Thymus (tissue), 11 donors: Measurements from ENCODE around the gene CDC5L. TPM values are rescaled to one million over a fixed set of nuclear protein-coding genes. Genes with fewer than 3 reads are reported as not detected.

Experiments
- DNase-seq, 9 donors: peaks; one replicate each; pipeline ENCODE4 v3.0.0-alpha.2; 2013; ENCODE audit warnings: low spot score in 9 of 9, low read depth in 6 of 9, missing footprints in 1 of 9
- H3K27ac ChIP-seq, 2 donors: one replicate each; pipeline ENCODE4 v1.5.1; 2013; ENCODE audit warnings: control low read depth in 1 of 2, low read depth in 1 of 2, low read length in 1 of 2, mild to moderate bottlenecking in 1 of 2, moderate library complexity in 1 of 2
- H3K27me3 ChIP-seq, 2 donors: one replicate each; pipeline ENCODE4 v1.5.1; 2013; ENCODE audit warnings: low read length in 1 of 2; ENCODE audit not compliant: control insufficient read depth in 2 of 2, insufficient read depth in 1 of 2
- H3K36me3 ChIP-seq, 2 donors: one replicate each; pipeline ENCODE4 v1.5.1; 2013; ENCODE audit warnings: low read length in 1 of 2, mild to moderate bottlenecking in 1 of 2, moderate library complexity in 1 of 2; ENCODE audit not compliant: control insufficient read depth in 2 of 2, insufficient read depth in 2 of 2
- H3K4me1 ChIP-seq, 2 donors: one replicate each; pipeline ENCODE4 v1.5.1; 2013; ENCODE audit warnings: low read length in 2 of 2; ENCODE audit not compliant: control insufficient read depth in 2 of 2, insufficient read depth in 2 of 2
- H3K4me3 ChIP-seq, 2 donors: one replicate each; pipeline ENCODE4 v1.5.1; 2013; ENCODE audit warnings: low read length in 2 of 2, control low read depth in 1 of 2, mild to moderate bottlenecking in 1 of 2
- H3K9me3 ChIP-seq, 2 donors: one replicate each; pipeline ENCODE4 v1.5.1; 2013; ENCODE audit warnings: low read length in 1 of 2, mild to moderate bottlenecking in 1 of 2; ENCODE audit not compliant: control insufficient read depth in 2 of 2, insufficient read depth in 1 of 2
- WGBS: extraction: QIAGEN DNeasy Blood & Tissue Kit; methylation state at CpG from one replicate; pipeline ENCODE4 v1.1.7; 2013; 5-methylcytosine and 5-hydroxymethylcytosine counted together
- polyA plus RNA-seq: library from polyadenylated mRNA; stranded (reverse); fragments of 200-250 nt; gene quantifications from one replicate; pipeline ENCODE4 v1.2.3, GENCODE V29; 2013
- total RNA-seq: library from RNA; stranded (reverse); fragments of 120-200 nt; gene quantifications from one replicate; pipeline ENCODE4 v1.2.4, GENCODE V29; 2013
- donor health status: healthy.

CDC5L gene
- total and polyA plus RNA-seq, 2 donors: 12.7 to 30.9 TPM

DNA sequence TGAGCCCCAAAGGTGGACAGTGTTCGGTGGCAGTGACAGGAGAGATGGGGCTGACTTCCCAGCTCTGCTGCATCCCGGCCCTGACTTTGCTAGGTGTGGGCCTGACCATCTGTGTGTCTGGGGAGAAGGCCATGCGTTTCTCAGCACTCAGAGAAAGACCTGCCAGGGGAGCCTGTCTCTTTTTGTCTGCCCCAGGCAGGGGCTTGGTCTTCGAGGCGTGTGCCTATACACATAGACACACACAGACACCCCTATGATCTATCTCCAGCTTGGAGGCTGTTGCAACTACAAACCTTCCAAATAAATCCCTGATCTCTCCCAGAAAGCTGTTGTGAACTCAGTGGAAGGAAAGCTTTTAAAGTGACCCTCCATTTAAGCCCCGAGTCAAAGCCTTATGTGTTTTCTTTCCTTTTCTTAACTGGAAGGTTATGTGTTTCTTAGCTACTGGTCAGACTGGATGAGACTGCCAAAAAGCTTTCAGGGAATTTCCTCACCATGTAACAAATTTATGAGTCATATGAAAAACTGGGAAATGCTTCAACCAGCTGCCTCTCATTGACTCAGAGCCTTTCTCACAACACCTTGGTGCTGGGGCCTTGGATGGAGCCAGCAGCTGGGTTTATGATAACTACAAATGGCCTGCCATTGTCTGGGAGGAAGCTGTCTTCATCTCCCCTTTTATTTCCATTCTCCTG is 102.6 kb downstream of the CDC5L start:
- peak in 1 of 9 donors; percentile 18 for DNase-seq

DNA sequence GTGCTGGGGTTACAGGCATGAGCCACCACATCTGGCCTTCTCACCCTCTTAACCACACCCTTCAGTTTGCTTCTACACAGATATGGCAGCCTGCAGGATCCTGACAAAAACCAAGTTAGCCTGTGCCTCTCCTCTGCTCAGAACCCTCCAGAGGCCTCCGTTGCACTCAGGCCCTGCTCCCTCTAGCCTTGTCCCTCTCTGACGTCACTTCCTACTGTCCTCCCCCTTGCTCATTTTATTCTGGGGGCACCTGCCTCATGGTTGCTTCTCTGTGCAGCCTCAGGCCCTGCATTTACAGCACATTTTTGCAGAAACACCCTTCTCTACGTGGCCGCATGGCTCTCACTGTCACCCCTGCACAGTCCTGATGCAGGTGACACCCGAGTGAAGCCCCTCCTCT is 105.6 kb downstream of the CDC5L start:
- Histone ChIP-seq H3K27ac (no peak overlapping the region), H3K4me1 (no peaks in the 10 kb centered on the region), H3K36me3 (no peaks in the 10 kb centered on the region), H3K4me3 (no peak overlapping the region), H3K9me3 (no peaks in the 10 kb centered on the region), H3K27me3 (no peaks in the 10 kb centered on the region)
- no peak for DNase-seq
- WGBS: 95% methylated on average over 5 of the region's 5 CpGs

More for the DNA sequence above, 102.6 kb downstream of the CDC5L start:
- Histone ChIP-seq H3K9me3 (no peaks in the 10 kb centered on the region), H3K27me3 (no peaks in the 10 kb centered on the region), H3K36me3 (no peaks in the 10 kb centered on the region), H3K27ac (peak overlapping the region in 1 of 2 donors; percentile 30), H3K4me1 (no peaks in the 10 kb centered on the region), H3K4me3 (no peak overlapping the region)
- 95% methylated on average over 6 of the region's 6 CpGs for WGBS

DNA sequence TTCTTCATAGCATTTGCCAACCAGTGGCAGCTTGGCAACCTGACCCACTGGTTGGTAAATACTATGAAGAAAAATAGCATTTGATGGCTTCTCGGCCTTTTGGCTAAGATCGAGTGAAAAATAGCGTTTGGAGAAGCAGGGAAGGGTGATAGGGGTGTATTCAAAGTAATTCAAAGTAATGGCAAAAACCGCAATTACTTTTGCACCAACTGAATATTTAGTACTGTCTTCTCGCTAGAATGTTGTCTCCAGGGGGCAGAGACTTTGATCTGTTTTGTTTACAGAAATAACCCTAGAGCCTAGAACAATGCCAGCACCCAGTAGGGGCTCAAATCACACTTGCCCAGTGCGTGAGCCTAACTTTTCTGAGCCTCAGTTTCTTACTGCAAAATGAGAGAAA is 106.1 kb downstream of the CDC5L start:
- no peak for DNase-seq
- Histone ChIP-seq H3K9me3 (no peaks in the 10 kb centered on the region), H3K4me3 (no peak overlapping the region), H3K27ac (no peak overlapping the region), H3K27me3 (no peaks in the 10 kb centered on the region), H3K4me1 (no peaks in the 10 kb centered on the region), H3K36me3 (no peaks in the 10 kb centered on the region)
- 96% methylated on average over 6 of the region's 6 CpGs for WGBS

DNA sequence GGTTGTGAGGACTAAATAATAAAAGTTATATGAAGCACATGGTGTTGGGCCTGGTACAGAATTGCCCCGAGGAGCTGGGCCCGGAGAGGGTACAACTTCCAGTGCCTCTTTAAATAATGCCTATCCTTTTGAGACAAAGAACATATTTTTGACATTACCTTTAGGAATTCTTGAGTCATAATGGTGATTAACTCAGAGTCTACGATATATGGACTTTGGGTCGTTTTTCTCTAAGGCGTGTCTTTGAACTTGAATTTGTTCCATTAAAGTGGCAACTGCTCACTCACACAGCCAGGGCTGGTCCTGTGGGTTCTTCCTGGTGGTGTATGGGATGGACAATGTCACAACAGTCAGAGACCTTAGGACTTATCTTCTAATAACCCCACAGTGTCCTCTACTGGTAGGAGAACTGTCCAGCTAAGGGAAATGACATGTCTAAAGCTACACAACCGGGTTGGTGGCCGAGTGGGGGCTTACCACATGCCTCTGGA is 106.5 kb downstream of the CDC5L start:
- H3K36me3 ChIP-seq: no peaks in the 10 kb centered on the region
- no peak overlapping the region for H3K4me3 ChIP-seq
- H3K27me3 ChIP-seq: no peaks in the 10 kb centered on the region
- 87% methylated on average over 7 of the region's 7 CpGs for WGBS
- no peak for DNase-seq
- H3K9me3 ChIP-seq: no peaks in the 10 kb centered on the region
- no peaks in the 10 kb centered on the region for H3K4me1 ChIP-seq
- no peak overlapping the region for H3K27ac ChIP-seq

DNA sequence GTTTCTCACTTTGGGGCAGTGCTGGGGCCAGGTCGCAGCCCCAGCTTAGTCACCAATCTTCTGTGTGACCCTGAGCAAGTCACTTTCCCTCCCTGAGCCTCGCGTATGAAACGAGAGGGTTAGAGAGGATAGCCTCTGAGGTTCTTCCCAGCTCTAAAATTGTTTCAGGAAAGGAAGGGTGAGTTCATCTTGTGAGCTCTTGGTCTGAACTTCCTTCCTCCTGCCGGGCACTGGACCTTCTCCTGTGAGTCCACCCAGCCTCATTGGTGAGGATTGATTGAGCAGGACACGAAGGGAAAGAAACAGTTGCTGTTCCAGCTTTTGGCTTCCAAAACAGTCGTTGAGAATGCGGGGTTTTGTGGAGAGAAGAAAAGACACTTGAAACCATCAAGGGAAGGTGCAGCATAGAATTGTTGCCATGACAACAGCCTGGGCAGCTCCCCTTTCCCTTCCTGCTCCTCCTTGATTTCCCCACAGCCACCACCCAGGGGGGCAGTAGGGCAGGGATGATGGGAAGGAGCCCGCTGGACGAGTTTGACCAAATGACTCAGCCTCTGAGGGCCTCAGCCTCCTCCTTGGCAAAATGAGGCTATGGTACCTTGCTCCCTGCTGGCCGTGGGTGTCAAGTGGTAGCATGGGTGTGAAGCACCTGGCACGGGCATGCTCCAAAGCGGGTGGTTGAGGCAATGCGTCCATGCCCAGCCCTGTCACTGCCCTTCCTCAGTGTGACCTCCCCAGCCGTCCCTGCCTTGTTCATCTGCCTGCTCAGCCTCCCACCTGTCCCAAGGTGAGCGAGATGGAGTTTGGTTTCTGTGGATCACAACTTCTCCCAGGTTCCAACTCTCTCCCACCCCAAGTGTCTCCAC is 107.8 kb downstream of the CDC5L start:
- H3K9me3 ChIP-seq: no peaks in the 10 kb centered on the region
- 89% methylated on average over 16 of the region's 16 CpGs for WGBS
- no peak overlapping the region for H3K27ac ChIP-seq
- H3K36me3 ChIP-seq: no peaks in the 10 kb centered on the region
- DNase-seq: no peak
- no peaks in the 10 kb centered on the region for H3K27me3 ChIP-seq
- H3K4me3 ChIP-seq: no peak overlapping the region
- no peaks in the 10 kb centered on the region for H3K4me1 ChIP-seq

DNA sequence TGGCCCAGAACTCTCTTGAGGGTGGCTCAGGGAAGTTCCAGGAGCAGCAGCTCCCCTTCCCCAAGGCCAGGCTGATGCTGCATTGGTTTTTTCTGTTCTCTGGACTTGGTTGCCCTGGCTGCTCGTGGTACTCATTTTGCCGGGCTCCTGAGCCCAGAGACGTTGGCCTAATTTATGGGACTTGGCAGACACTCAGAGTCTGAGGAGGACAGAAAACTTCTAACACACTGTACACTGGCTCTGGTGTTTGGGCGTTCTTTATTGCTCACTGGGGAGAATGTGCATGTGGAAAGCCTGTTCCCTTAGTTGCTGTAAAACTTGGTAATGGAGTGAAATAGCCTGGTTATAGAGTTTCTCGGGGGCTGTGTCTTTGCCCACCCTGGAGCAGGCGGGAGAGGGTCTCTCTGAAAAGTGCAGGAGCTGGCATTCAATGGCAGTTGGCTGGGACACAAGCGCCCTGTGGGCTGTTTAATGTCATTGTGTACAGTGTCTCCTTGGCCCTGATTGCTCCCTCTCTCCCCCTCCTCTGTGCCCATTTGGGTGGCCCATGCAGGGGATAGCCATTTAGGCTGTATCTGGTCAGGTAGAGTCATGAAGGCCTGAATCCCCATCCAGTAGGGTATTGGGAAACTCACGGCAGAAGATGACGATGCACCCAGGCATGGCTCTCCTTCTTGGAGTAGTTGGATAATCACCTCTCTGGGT is 109.3 kb downstream of the CDC5L start:
- no peaks in the 10 kb centered on the region for H3K4me1 ChIP-seq
- no peaks in the 10 kb centered on the region for H3K36me3 ChIP-seq
- no peak for DNase-seq
- no peak overlapping the region for H3K27ac ChIP-seq
- no peaks in the 10 kb centered on the region for H3K9me3 ChIP-seq
- 95% methylated on average over 9 of the region's 9 CpGs for WGBS
- H3K4me3 ChIP-seq: no peak overlapping the region
- H3K27me3 ChIP-seq: no peaks in the 10 kb centered on the region

DNA sequence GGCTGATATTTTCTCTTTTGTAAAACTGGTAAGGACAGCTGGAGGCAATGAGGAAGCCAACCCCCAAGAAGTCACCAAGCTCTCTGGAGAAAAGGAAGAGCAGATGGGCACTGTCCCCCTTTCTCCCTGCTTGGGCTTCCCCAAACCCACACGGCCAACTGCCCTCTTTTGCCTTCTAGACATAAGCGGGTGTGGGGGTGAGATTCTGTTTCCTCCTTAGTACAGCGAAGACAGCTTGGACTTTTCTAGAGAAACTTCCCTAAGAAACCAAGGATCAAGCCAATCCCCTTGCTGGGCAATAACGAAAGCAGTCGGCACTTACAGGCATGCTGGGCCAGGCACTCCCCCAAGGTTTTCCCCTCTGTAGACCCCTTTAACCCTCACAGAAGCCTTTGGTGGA is 110.3 kb downstream of the CDC5L start:
- Histone ChIP-seq H3K4me3 (no peak overlapping the region), H3K36me3 (no peaks in the 10 kb centered on the region), H3K27ac (no peak overlapping the region), H3K27me3 (no peaks in the 10 kb centered on the region), H3K4me1 (no peaks in the 10 kb centered on the region), H3K9me3 (no peaks in the 10 kb centered on the region)
- WGBS: 94% methylated on average over 5 of the region's 5 CpGs
- no peak for DNase-seq

DNA sequence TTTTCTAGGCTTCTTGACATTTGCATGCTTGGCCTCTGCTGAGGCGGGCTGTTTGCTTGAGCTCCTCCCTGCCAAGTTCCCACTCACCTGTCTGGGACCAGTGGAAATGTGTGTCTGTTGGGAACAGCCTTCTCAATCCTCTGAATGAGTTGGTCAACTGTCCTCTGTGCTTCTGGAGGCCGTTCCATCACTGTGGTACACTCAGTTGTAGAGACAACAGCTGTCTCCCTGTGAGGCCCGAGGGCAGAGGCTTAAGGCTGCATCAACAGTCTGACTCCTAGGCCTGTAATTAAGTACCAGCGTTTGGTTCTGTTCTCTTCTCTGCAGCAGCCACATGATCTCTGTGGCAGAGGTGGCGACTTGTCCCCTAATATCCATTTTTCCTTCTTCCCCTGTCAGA is 110.9 kb downstream of the CDC5L start:
- Histone ChIP-seq H3K4me3 (no peak overlapping the region), H3K4me1 (no peaks in the 10 kb centered on the region), H3K36me3 (no peaks in the 10 kb centered on the region), H3K27me3 (no peaks in the 10 kb centered on the region), H3K9me3 (no peaks in the 10 kb centered on the region), H3K27ac (no peak overlapping the region)
- DNase-seq: no peak
- 93% methylated on average over 5 of the region's 5 CpGs for WGBS

DNA sequence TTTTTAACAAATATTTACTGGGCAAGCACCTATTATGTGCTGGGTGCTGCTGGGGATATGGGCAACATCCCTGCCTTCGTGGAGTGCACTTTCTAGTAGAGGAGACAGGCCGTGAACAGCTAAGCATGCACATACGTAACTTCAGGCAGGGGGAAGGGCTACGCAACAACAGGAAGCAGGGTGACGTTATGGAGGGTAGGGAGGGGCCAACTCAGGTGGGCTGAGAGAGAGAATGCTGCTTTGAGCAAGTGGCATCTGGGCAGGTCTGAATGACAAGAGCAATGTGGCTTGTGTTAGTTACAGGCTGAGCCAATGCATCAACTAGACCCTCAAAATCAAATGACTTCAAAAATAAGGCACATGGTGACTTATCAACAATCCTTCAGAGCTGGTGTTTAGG is 112.1 kb downstream of the CDC5L start:
- H3K9me3 ChIP-seq: no peaks in the 10 kb centered on the region
- WGBS: 81% methylated on average over 5 of the region's 5 CpGs
- H3K36me3 ChIP-seq: no peaks in the 10 kb centered on the region
- H3K27ac ChIP-seq: no peak overlapping the region
- H3K4me3 ChIP-seq: no peak overlapping the region
- peak in 2 of 9 donors; percentile 11 to 27 for DNase-seq
- H3K4me1 ChIP-seq: no peaks in the 10 kb centered on the region
- H3K27me3 ChIP-seq: no peaks in the 10 kb centered on the region
